WTC11 (cell line): Measurements from ENCODE around the gene A4GNT. TPM values are rescaled to one million over a fixed set of nuclear protein-coding genes. Genes with fewer than 3 reads are reported as not detected.

Experiments
- ATAC-seq: fragments of 200-7000 bp; cut with Tn5 transposase; 2 replicates; pipeline ENCODE4 v1.10.0; 2021; ENCODE audit warnings: mild to moderate bottlenecking, moderate library complexity
- CTCF ChIA-PET: fragments of 300-600 bp; sonication (Branson Sonifier 250); formaldehyde crosslinking; loops from one replicate; lab custom pipeline; 2021; ENCODE audit warnings: antibody characterized with exemption; lab: Charles Lee
- POLR2A ChIA-PET: fragments of 350-600 bp; sonication (Branson Sonifier 250); formaldehyde crosslinking; loops from one replicate; lab custom pipeline; 2021; ENCODE audit warnings: antibody characterized with exemption; lab: Charles Lee
- DNase-seq: peaks from one replicate; pipeline ENCODE4 v3.0.0; 2021; ENCODE audit warnings: low spot score
- H3K27ac Mint-ChIP-seq: 2 replicates; pipeline ENCODE4 v1.8.0; 2021; ENCODE audit warnings: mixed read lengths
- H3K27me3 Mint-ChIP-seq: 2 replicates; pipeline ENCODE4 v1.8.0; 2021; ENCODE audit warnings: low read depth, mild to moderate bottlenecking, moderate library complexity, mixed read lengths
- H3K36me3 Mint-ChIP-seq: 2 replicates; pipeline ENCODE4 v1.8.0; 2021; ENCODE audit warnings: mixed read lengths
- H3K4me1 Mint-ChIP-seq: 2 replicates; pipeline ENCODE4 v1.8.0; 2022; ENCODE audit warnings: mixed read lengths
- H3K4me3 Mint-ChIP-seq: 2 replicates; pipeline ENCODE4 v1.8.0; 2021; ENCODE audit warnings: mild to moderate bottlenecking, moderate library complexity, mixed read lengths
- H3K9me3 Mint-ChIP-seq: 2 replicates; pipeline ENCODE4 v1.8.0; 2021; ENCODE audit warnings: mixed read lengths
- ATF1 ChIP-seq: sonication (generic); formaldehyde crosslinking; IDR thresholded peaks from 2 replicates; pipeline ENCODE4 v1.8.1; 2023; ENCODE audit warnings: mild to moderate bottlenecking, moderate library complexity, missing genetic modification reagents
- ESRRA ChIP-seq: sonication (generic); formaldehyde crosslinking; IDR thresholded peaks from 2 replicates; pipeline ENCODE4 v1.8.1; 2022; ENCODE audit warnings: mild to moderate bottlenecking, missing genetic modification reagents, borderline replicate concordance
- FOXK1 ChIP-seq: sonication (generic); formaldehyde crosslinking; IDR thresholded peaks from 2 replicates; pipeline ENCODE4 v1.8.0; 2022; ENCODE audit warnings: mild to moderate bottlenecking, moderate library complexity, missing genetic modification reagents
- FOXP4 ChIP-seq: sonication (generic); formaldehyde crosslinking; IDR thresholded peaks from 2 replicates; pipeline ENCODE4 v1.8.0; 2022; ENCODE audit warnings: mild to moderate bottlenecking, missing genetic modification reagents
- GABPB1 ChIP-seq: sonication (generic); formaldehyde crosslinking; IDR thresholded peaks from 2 replicates; pipeline ENCODE4 v1.8.1; 2023; ENCODE audit warnings: mild to moderate bottlenecking, missing genetic modification reagents
- GRHL2 ChIP-seq: fragments of 250-450 bp; sonication (Bioruptor Pico); IDR thresholded peaks from 2 replicates; pipeline ENCODE4 v1.8.0; 2022; ENCODE audit warnings: mild to moderate bottlenecking, moderate library complexity; ENCODE audit not compliant: insufficient replicate concordance, severe bottlenecking
- HMGXB4 ChIP-seq: sonication (generic); formaldehyde crosslinking; IDR thresholded peaks from 2 replicates; pipeline ENCODE4 v1.8.1; 2023; ENCODE audit warnings: mild to moderate bottlenecking, moderate library complexity, missing genetic modification reagents
- IRF2 ChIP-seq: sonication (generic); formaldehyde crosslinking; IDR thresholded peaks from 2 replicates; pipeline ENCODE4 v1.8.0; 2022; ENCODE audit warnings: low read depth, missing genetic modification reagents, borderline replicate concordance
- MYBL2 ChIP-seq: sonication (generic); formaldehyde crosslinking; IDR thresholded peaks from 2 replicates; pipeline ENCODE4 v1.8.1; 2023; ENCODE audit warnings: mild to moderate bottlenecking, moderate library complexity, missing genetic modification reagents
- NFATC4 ChIP-seq: fragments of 250-450 bp; sonication (Bioruptor Pico); IDR thresholded peaks from 2 replicates; pipeline ENCODE4 v1.9.0; 2021; ENCODE audit warnings: mild to moderate bottlenecking
- PRDM15 ChIP-seq: sonication (generic); formaldehyde crosslinking; IDR thresholded peaks from 2 replicates; pipeline ENCODE4 v1.8.0; 2022; ENCODE audit warnings: missing genetic modification reagents
- PRRX2 ChIP-seq: fragments of 250-450 bp; sonication (Bioruptor Pico); IDR thresholded peaks from 2 replicates; pipeline ENCODE4 v1.8.0; 2021; ENCODE audit warnings: mild to moderate bottlenecking
- RORB ChIP-seq: fragments of 250-450 bp; sonication (Bioruptor Pico); IDR thresholded peaks from 2 replicates; pipeline ENCODE4 v1.9.0; 2021; ENCODE audit warnings: mild to moderate bottlenecking
- ZNF138 ChIP-seq: sonication (generic); formaldehyde crosslinking; conservative IDR thresholded peaks from 2 replicates; pipeline ENCODE4 v1.8.1; 2022; ENCODE audit warnings: mild to moderate bottlenecking, moderate library complexity, missing genetic modification reagents
- ZNF281 ChIP-seq: sonication (generic); formaldehyde crosslinking; IDR thresholded peaks from 2 replicates; pipeline ENCODE4 v1.8.0; 2023; ENCODE audit warnings: mild to moderate bottlenecking, missing genetic modification reagents
- ZNF396 ChIP-seq: fragments of 250-450 bp; sonication (Bioruptor Pico); IDR thresholded peaks from 2 replicates; pipeline ENCODE4 v1.8.0; 2021; ENCODE audit warnings: mild to moderate bottlenecking, moderate library complexity, borderline replicate concordance
- total RNA-seq: library from RNA; stranded (reverse); gene quantifications from 3 replicates; pipeline ENCODE4 v1.2.3, GENCODE V29; 2021

A4GNT gene
- total RNA-seq, 1 experiment from 2014 or later, result not detected

GRCh38 chr3:138140940-138141339 lies 8.8 kb upstream of the A4GNT start:
- POLR2A ChIA-PET, result no interaction called here
- H3K27me3 Mint-ChIP-seq, result no peaks in the 10 kb centered on the region
- H3K27ac Mint-ChIP-seq, result no peak overlapping the region

GRCh38 chr3:138139691-138140090 lies 7.5 kb upstream of the A4GNT start:
- Mint-ChIP-seq H3K36me3 (no peaks in the 10 kb centered on the region), H3K27me3 (no peaks in the 10 kb centered on the region), H3K4me1 (peaks cover 12% of the 10 kb centered on the region), H3K27ac (no peak overlapping the region), H3K4me3 (no peak overlapping the region), H3K9me3 (peaks cover 9% of the 10 kb centered on the region; the same call in 1 of the 2 replicates)
- ATAC-seq (no peak), DNase-seq (no peak)
- TF ChIP-seq ZNF138 (CRISPR knock-in tag) (no peak), PRDM15 (no peak), GABPB1 (no peak), GRHL2 (CRISPR knock-in tag) (no peak), NFATC4 (no peak), RORB (CRISPR knock-in tag) (no peak), FOXP4 (CRISPR knock-in tag) (no peak), ESRRA (no peak), MYBL2 (no peak), IRF2 (CRISPR knock-in tag) (no peak), ATF1 (CRISPR knock-in tag) (no peak), ZNF396 (CRISPR knock-in tag) (no peak)
- ChIA-PET POLR2A (no interaction called here), CTCF (no interaction called here)

More at GRCh38 chr3:138140940-138141339, 8.8 kb upstream of the A4GNT start:
- CTCF ChIA-PET, result interaction anchor here (1.4 kb wide), 1 partner anchor 22 kb away, joined by 3 read pairs; no protein-coding TSS in a partner anchor
- DNase-seq, result no peak
- no peak overlapping the region for H3K4me3 Mint-ChIP-seq
- H3K4me1 Mint-ChIP-seq, result peaks cover 7% of the 10 kb centered on the region
- no peak for ATAC-seq
- H3K9me3 Mint-ChIP-seq, result peaks cover 12% of the 10 kb centered on the region
- H3K36me3 Mint-ChIP-seq, result no peaks in the 10 kb centered on the region
- TF ChIP-seq HMGXB4 (CRISPR knock-in tag) (no peak), PRRX2 (no peak), FOXK1 (CRISPR knock-in tag) (no peak), ZNF281 (CRISPR knock-in tag) (no peak)
